ENCODE results near the gene CISD3.

GRCh38 chr17:38724337-38724988 lies 5.7 kb upstream of the CISD3 start:
- TF ChIP-seq, protein P1, sequence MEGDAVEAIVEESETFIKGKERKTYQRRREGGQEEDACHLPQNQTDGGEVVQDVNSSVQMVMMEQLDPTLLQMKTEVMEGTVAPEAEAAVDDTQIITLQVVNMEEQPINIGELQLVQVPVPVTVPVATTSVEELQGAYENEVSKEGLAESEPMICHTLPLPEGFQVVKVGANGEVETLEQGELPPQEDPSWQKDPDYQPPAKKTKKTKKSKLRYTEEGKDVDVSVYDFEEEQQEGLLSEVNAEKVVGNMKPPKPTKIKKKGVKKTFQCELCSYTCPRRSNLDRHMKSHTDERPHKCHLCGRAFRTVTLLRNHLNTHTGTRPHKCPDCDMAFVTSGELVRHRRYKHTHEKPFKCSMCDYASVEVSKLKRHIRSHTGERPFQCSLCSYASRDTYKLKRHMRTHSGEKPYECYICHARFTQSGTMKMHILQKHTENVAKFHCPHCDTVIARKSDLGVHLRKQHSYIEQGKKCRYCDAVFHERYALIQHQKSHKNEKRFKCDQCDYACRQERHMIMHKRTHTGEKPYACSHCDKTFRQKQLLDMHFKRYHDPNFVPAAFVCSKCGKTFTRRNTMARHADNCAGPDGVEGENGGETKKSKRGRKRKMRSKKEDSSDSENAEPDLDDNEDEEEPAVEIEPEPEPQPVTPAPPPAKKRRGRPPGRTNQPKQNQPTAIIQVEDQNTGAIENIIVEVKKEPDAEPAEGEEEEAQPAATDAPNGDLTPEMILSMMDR (IDR thresholded peaks at IDR 0.05), result no peak
- no peak for TF ChIP-seq POLR2A (IDR thresholded peaks at IDR 0.05)
